Calu3 (cell line): ENCODE data around the gene CSTPP1. TPM values are rescaled to one million over a fixed set of nuclear protein-coding genes. Genes with fewer than 3 reads are reported as not detected.
"Not testable (repeated sequence)": the region's sequence is repeated elsewhere in the genome, so short reads cannot be mapped to it uniquely, and the experiment has no call there.

Experiments
- BruUV-seq: library from RNA; stranded (reverse); fragments of 400-500 nt; replicated peaks from 2 replicates; lab custom pipeline; 2021; lab: Mats Ljungman, UMichigan
- CTCF ChIA-PET: fragments of 300-600 bp; sonication (Branson Sonifier 250); formaldehyde crosslinking; loops from one replicate; lab custom pipeline; 2022; ENCODE audit warnings: antibody characterized with exemption; lab: Charles Lee
- DNase-seq: peaks from one replicate; pipeline ENCODE4 v3.0.0; 2022
- H3K27ac Mint-ChIP-seq: one replicate; pipeline ENCODE4 v1.8.0; 2022; ENCODE audit warnings: mixed read lengths; ENCODE audit not compliant: unreplicated experiment
- H3K27me3 Mint-ChIP-seq: one replicate; pipeline ENCODE4 v1.8.0; 2022; ENCODE audit warnings: mixed read lengths; ENCODE audit not compliant: unreplicated experiment
- H3K36me3 Mint-ChIP-seq: one replicate; pipeline ENCODE4 v1.8.0; 2022; ENCODE audit warnings: mild to moderate bottlenecking, moderate library complexity, mixed read lengths; ENCODE audit not compliant: insufficient read depth, unreplicated experiment
- H3K4me1 Mint-ChIP-seq: one replicate; pipeline ENCODE4 v1.8.0; 2022; ENCODE audit warnings: mild to moderate bottlenecking, low read depth, mixed read lengths; ENCODE audit not compliant: unreplicated experiment
- H3K4me3 Mint-ChIP-seq: one replicate; pipeline ENCODE4 v1.8.0; 2022; ENCODE audit warnings: mild to moderate bottlenecking, low read depth, moderate library complexity, mixed read lengths; ENCODE audit not compliant: unreplicated experiment
- H3K9me3 Mint-ChIP-seq: one replicate; pipeline ENCODE4 v1.8.0; 2022; ENCODE audit warnings: low read depth, mixed read lengths; ENCODE audit not compliant: unreplicated experiment
- intact Hi-C: fragments of 100-400 bp; cut with micrococcal nuclease; formaldehyde crosslinking; loops from one replicate; pipeline ENCODE4 v1.10.0; 2022; ENCODE audit not compliant: unreplicated experiment
- total RNA-seq: library from RNA; stranded (reverse); gene quantifications from 2 replicates; pipeline ENCODE4 v1.2.3, GENCODE V29; 2022
- TF ChIP-seq, protein P1 (sequence below): fragments of 200-600 bp; IDR thresholded peaks from one replicate; pipeline ENCODE4 v1.8.0; 2022; ENCODE audit warnings: antibody characterized with exemption; ENCODE audit not compliant: unreplicated experiment

Gene CSTPP1
- total RNA-seq, 1 experiment from 2014 or later, result 23.2 TPM

DNA sequence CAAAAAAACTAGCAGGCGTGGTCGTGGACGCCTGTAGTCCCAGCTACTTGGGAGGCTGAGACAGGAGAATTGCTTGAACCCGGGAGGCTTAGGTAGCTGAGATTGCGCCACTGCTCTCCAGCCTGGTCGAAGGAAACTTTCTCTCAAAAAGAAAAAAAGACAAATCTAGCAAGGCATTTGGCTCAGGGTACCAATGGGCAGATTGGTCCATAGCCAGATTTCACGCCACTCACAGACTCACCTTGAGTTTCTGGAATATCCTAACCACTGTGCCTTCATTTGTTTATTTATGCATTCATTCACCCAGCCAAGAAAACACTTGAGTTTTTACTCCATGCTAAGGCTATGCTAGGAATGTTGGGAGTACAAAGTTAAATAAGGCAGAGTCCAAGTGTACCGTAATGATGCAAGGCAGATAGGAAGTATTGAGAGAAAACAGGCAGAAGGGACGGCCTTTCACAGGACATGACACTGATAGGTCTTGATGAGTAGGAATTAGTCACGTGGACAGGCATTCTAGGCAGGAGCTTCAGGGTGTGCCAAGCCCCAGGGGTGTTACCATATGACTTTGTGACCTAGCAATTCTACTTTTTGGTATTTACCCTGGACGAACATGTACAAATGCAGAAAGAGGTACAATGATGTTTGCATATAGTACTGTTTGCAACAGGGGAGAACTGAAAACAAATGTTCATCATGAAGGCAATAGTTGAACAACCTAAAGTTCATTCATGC lies 252.7 kb downstream of the CSTPP1 start:
- TF ChIP-seq, protein P1, sequence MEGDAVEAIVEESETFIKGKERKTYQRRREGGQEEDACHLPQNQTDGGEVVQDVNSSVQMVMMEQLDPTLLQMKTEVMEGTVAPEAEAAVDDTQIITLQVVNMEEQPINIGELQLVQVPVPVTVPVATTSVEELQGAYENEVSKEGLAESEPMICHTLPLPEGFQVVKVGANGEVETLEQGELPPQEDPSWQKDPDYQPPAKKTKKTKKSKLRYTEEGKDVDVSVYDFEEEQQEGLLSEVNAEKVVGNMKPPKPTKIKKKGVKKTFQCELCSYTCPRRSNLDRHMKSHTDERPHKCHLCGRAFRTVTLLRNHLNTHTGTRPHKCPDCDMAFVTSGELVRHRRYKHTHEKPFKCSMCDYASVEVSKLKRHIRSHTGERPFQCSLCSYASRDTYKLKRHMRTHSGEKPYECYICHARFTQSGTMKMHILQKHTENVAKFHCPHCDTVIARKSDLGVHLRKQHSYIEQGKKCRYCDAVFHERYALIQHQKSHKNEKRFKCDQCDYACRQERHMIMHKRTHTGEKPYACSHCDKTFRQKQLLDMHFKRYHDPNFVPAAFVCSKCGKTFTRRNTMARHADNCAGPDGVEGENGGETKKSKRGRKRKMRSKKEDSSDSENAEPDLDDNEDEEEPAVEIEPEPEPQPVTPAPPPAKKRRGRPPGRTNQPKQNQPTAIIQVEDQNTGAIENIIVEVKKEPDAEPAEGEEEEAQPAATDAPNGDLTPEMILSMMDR, result no peak
- H3K36me3 Mint-ChIP-seq, result peaks cover 24% of the 10 kb centered on the region
- intact Hi-C loops, result no loop called here
- H3K9me3 Mint-ChIP-seq, result no peaks in the 10 kb centered on the region
- DNase-seq, result no peak
- no peaks in the 10 kb centered on the region for H3K27me3 Mint-ChIP-seq
- no peak overlapping the region for H3K27ac Mint-ChIP-seq
- peaks cover 16% of the 10 kb centered on the region for H3K4me1 Mint-ChIP-seq
- no peak overlapping the region for H3K4me3 Mint-ChIP-seq
- CTCF ChIA-PET, result no interaction called here
- no TSS peak for BruUV-seq

DNA sequence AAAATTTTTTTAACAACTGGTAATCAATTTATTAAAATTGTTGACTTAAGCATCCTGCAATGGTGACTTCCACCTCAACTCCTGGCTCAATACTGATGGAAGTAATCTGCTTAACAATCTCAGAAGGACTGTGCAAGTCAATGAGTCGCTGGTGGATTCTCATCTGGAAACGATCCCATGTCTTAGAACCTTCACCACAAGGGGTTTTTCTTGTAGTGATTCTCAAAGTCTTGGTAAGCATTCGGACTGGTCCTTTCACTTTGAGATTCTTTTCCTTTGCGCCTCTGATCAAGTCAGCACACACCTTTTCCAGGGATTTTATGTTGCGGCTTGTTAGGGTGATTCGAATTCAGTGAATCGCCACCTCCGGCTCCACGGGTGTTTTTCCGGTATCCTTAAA lies 254.6 kb downstream of the CSTPP1 start:
- CTCF ChIA-PET, BruUV-seq, DNase-seq, H3K9me3 Mint-ChIP-seq, H3K27me3 Mint-ChIP-seq, H3K4me3 Mint-ChIP-seq, H3K27ac Mint-ChIP-seq: not testable (repeated sequence)
- Mint-ChIP-seq H3K36me3 (peaks cover 15% of the 10 kb centered on the region), H3K4me1 (peaks cover 22% of the 10 kb centered on the region)
- intact Hi-C loops, result loop anchor here (2.0 kb wide), 1 partner anchor 36 kb away; no protein-coding TSS in a partner anchor

DNA sequence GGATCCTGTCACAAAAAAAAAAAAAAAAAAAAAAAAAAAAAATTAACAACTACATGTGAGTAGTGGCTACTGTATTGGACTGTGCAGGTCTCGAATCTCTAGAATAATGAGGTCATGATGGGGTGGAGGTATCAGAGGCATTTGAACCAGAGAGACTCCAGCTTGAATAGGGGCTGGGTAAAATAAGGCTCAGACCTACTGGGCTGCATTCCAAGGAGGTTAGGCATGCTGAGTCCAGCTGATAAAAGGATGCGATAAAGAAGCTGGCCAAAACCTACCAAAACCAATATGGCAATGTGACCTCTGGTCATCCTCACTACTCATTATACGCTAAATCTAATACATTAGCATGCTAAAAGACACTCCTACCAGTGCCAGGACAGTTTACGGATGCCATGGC lies 255.6 kb downstream of the CSTPP1 start:
- Mint-ChIP-seq H3K36me3 (peaks cover 5% of the 10 kb centered on the region), H3K4me1 (peaks cover 21% of the 10 kb centered on the region), H3K4me3 (no peak overlapping the region), H3K27ac (no peak overlapping the region), H3K27me3 (no peaks in the 10 kb centered on the region), H3K9me3 (no peaks in the 10 kb centered on the region)
- intact Hi-C loops, result no loop called here
- CTCF ChIA-PET, result no interaction called here
- no TSS peak for BruUV-seq
- TF ChIP-seq, protein P1, result no peak
- no peak for DNase-seq

DNA sequence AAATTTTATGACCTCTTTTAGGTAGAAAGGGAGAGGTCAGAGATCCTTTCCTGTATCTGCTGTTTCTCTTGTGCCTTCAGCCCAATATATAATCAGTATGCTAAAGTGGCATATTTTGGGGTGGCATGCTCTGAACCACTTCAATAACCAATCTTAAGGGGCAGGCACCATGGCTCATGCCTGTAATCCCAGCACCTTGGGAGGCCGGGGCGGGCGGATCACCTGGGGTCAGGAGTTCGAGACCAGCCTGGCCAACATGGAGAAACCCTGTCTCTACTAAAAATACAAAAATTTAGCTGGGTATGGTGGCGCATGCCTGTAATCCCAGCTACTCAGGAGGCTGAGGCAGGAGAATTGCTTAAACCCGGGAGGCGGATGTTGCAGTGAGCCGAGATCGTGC lies 261.6 kb downstream of the CSTPP1 start:
- H3K4me1 Mint-ChIP-seq, result peaks cover 13% of the 10 kb centered on the region
- H3K36me3 Mint-ChIP-seq, BruUV-seq, H3K4me3 Mint-ChIP-seq, CTCF ChIA-PET, H3K9me3 Mint-ChIP-seq, DNase-seq, intact Hi-C loops, H3K27ac Mint-ChIP-seq: not testable (repeated sequence)
- H3K27me3 Mint-ChIP-seq, result peaks cover 12% of the 10 kb centered on the region

DNA sequence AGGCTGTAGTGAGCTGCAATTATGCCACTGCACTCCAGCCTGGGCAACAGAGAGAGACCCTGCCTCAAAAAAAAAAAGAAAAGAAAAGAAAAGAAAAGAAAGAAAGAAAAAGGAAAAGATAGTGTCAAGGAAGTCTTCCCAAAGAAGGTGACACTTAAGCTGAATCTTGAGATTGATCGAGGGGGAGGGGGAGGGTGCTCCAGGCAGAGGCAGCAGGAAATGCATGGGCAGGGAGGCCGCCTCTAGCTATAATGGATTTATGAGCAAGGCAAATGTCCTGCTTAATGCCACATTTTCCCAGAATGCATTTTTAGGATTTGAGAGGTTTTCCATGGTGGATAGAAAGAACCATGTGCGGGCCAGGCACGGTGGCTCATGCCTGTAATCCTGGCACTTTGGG lies 264.5 kb downstream of the CSTPP1 start:
- H3K27ac Mint-ChIP-seq, result no peak overlapping the region
- no peaks in the 10 kb centered on the region for H3K9me3 Mint-ChIP-seq
- CTCF ChIA-PET, result interaction anchor here (0.6 kb wide), 1 partner anchor 38 kb away, joined by 4 read pairs; no protein-coding TSS in a partner anchor

More for the DNA sequence above, 264.5 kb downstream of the CSTPP1 start:
- Mint-ChIP-seq H3K4me1 (no peaks in the 10 kb centered on the region), H3K36me3 (no peaks in the 10 kb centered on the region), H3K27me3 (peaks cover 12% of the 10 kb centered on the region), H3K4me3 (no peak overlapping the region)
- TF ChIP-seq, protein P1, result no peak
- intact Hi-C loops, result no loop called here
- BruUV-seq, result no TSS peak
- no peak for DNase-seq
